H9 (cell line): ENCODE measurements around the gene TRABD2B. TPM values are rescaled to one million over a fixed set of nuclear protein-coding genes. Genes with fewer than 3 reads are reported as not detected.

Experiments
- DNase-seq: peaks from one replicate; pipeline ENCODE4 v3.0.0-alpha.2; 2017
- H2AFZ ChIP-seq: one replicate; pipeline ENCODE4 v1.6.1; 2013; ENCODE audit warnings: mild to moderate bottlenecking, low read length, control low read depth, moderate library complexity
- H2AK5ac ChIP-seq: 2 replicates; pipeline ENCODE4 v1.6.1; 2013; ENCODE audit warnings: low read length, control low read depth, mixed read lengths; ENCODE audit not compliant: insufficient read length
- H2BK120ac ChIP-seq: one replicate; pipeline ENCODE4 v1.6.1; 2013; ENCODE audit warnings: low read depth, mild to moderate bottlenecking, low read length, control low read depth, inconsistent platforms; ENCODE audit not compliant: poor library complexity, severe bottlenecking
- H2BK12ac ChIP-seq: 2 replicates; pipeline ENCODE4 v1.6.1; 2013; ENCODE audit warnings: low read length, control low read depth, mixed read lengths, low read depth; ENCODE audit not compliant: insufficient read length
- H2BK15ac ChIP-seq: 2 replicates; pipeline ENCODE4 v1.6.1; 2013; ENCODE audit warnings: low read depth, low read length, control low read depth
- H2BK20ac ChIP-seq: one replicate; pipeline ENCODE4 v1.6.1; 2013; ENCODE audit warnings: low read depth, mild to moderate bottlenecking, low read length, control low read depth, inconsistent platforms; ENCODE audit not compliant: poor library complexity, severe bottlenecking
- H2BK5ac ChIP-seq: 2 replicates; pipeline ENCODE4 v1.6.1; 2013; ENCODE audit warnings: low read length, control low read depth, mixed read lengths; ENCODE audit not compliant: insufficient read length
- H3K14ac ChIP-seq: 2 replicates; pipeline ENCODE4 v1.6.1; 2013; ENCODE audit warnings: low read length, control low read depth; ENCODE audit not compliant: insufficient read depth
- H3K18ac ChIP-seq: 2 replicates; pipeline ENCODE4 v1.6.1; 2013; ENCODE audit warnings: low read depth, mild to moderate bottlenecking, mixed read lengths, low read length, control low read depth; ENCODE audit not compliant: insufficient read length
- H3K23ac ChIP-seq: 2 replicates; pipeline ENCODE4 v1.6.1; 2013; ENCODE audit warnings: low read length, control low read depth, mixed read lengths, low read depth; ENCODE audit not compliant: insufficient read length
- H3K23me2 ChIP-seq: 2 replicates; pipeline ENCODE4 v1.6.1; 2013; ENCODE audit warnings: low read depth, mild to moderate bottlenecking, mixed read lengths, low read length, control low read depth; ENCODE audit not compliant: insufficient read length, poor library complexity, severe bottlenecking
- H3K27ac ChIP-seq: 2 replicates; pipeline ENCODE4 v1.5.1; 2013; ENCODE audit warnings: low read length, control low read depth, mixed read lengths, low read depth; ENCODE audit not compliant: insufficient read length
- H3K27me3 ChIP-seq: 2 replicates; pipeline ENCODE4 v1.6.1; 2013; ENCODE audit warnings: low read length, control low read depth, inconsistent platforms; ENCODE audit not compliant: insufficient read depth
- H3K4ac ChIP-seq: 2 replicates; pipeline ENCODE4 v1.6.1; 2013; ENCODE audit warnings: low read depth, mild to moderate bottlenecking, control low read depth, inconsistent platforms, low read length, moderate library complexity
- H3K4me1 ChIP-seq: 2 replicates; pipeline ENCODE4 v1.6.1; 2013; ENCODE audit warnings: low read length, control low read depth, inconsistent platforms; ENCODE audit not compliant: insufficient read depth
- H3K4me2 ChIP-seq: 2 replicates; pipeline ENCODE4 v1.6.1; 2013; ENCODE audit warnings: low read length, control low read depth, mixed read lengths; ENCODE audit not compliant: insufficient read length, insufficient read depth
- H3K56ac ChIP-seq: 2 replicates; pipeline ENCODE4 v1.6.1; 2013; ENCODE audit warnings: low read depth, mild to moderate bottlenecking, mixed read lengths, low read length, control low read depth; ENCODE audit not compliant: insufficient read length
- H3K79me1 ChIP-seq: 2 replicates; pipeline ENCODE4 v1.6.1; 2013; ENCODE audit warnings: low read depth, mild to moderate bottlenecking, moderate library complexity, low read length, control low read depth, inconsistent platforms; ENCODE audit not compliant: insufficient read depth, poor library complexity, severe bottlenecking
- H3K79me2 ChIP-seq: 2 replicates; pipeline ENCODE4 v1.6.1; 2013; ENCODE audit warnings: low read length, control low read depth, inconsistent platforms; ENCODE audit not compliant: insufficient read depth
- H3K9ac ChIP-seq: 2 replicates; pipeline ENCODE4 v1.6.1; 2013; ENCODE audit warnings: low read length, control low read depth, mixed read lengths; ENCODE audit not compliant: insufficient read length; ENCODE audit errors: extremely low read depth
- H3K9me3 ChIP-seq: one replicate; pipeline ENCODE4 v1.6.1; 2013; ENCODE audit warnings: low read depth, low read length, inconsistent platforms; ENCODE audit not compliant: control insufficient read depth
- H3T11ph ChIP-seq: one replicate; pipeline ENCODE4 v1.6.1; 2013; ENCODE audit warnings: mild to moderate bottlenecking, low read length, control low read depth, inconsistent platforms
- H4K20me1 ChIP-seq: one replicate; pipeline ENCODE4 v1.6.1; 2013; ENCODE audit not compliant: control insufficient read depth, insufficient read length, insufficient read depth
- H4K5ac ChIP-seq: 2 replicates; pipeline ENCODE4 v1.6.1; 2013; ENCODE audit warnings: low read depth, mild to moderate bottlenecking, mixed read lengths, low read length, control low read depth; ENCODE audit not compliant: insufficient read length
- H4K8ac ChIP-seq: replicated peaks from 2 replicates; pipeline ENCODE4 v1.6.1; 2013; ENCODE audit warnings: low read length, control low read depth, mixed read lengths, low read depth; ENCODE audit not compliant: insufficient read length
- H4K91ac ChIP-seq: 2 replicates; pipeline ENCODE4 v1.6.1; 2013; ENCODE audit warnings: low read depth, mild to moderate bottlenecking, moderate library complexity, mixed read lengths, low read length, control low read depth; ENCODE audit not compliant: insufficient read length
- H3K27ac Mint-ChIP-seq, 3 experiments: 2 replicates in 2 of 3; 3 replicates in 1 of 3; pipeline ENCODE4 v1.8.0; 2020 to 2021; ENCODE audit warnings: mixed read lengths in 3 of 3, mild to moderate bottlenecking in 1 of 3, moderate library complexity in 1 of 3
- H3K27me3 Mint-ChIP-seq: 2 replicates; pipeline ENCODE4 v1.8.0; 2021; ENCODE audit warnings: low read depth, mild to moderate bottlenecking, moderate library complexity, mixed read lengths
- H3K36me3 Mint-ChIP-seq, 3 experiments: 2 replicates in 2 of 3; 3 replicates in 1 of 3; pipeline ENCODE4 v1.8.0; 2020 to 2021; ENCODE audit warnings: low read depth in 3 of 3, mixed read lengths in 3 of 3; ENCODE audit not compliant: insufficient read depth in 1 of 3
- H3K4me1 Mint-ChIP-seq, 2 experiments: 2 replicates each; pipeline ENCODE4 v1.8.0; 2020; ENCODE audit warnings: mixed read lengths in 2 of 2
- H3K4me3 Mint-ChIP-seq, 2 experiments: 2 replicates in 1 of 2; 3 replicates in 1 of 2; pipeline ENCODE4 v1.8.0; 2020 to 2021; ENCODE audit warnings: mild to moderate bottlenecking in 2 of 2, mixed read lengths in 2 of 2, moderate library complexity in 1 of 2
- H3K9me3 Mint-ChIP-seq, 2 experiments: 2 replicates in 1 of 2; 3 replicates in 1 of 2; pipeline ENCODE4 v1.8.0; 2020; ENCODE audit warnings: mild to moderate bottlenecking in 2 of 2, mixed read lengths in 2 of 2, moderate library complexity in 1 of 2
- CTCF ChIP-seq: fragments of 200-600 bp; sonication (generic); conservative IDR thresholded peaks from 3 replicates; pipeline ENCODE4 v1.8.0; 2021; ENCODE audit warnings: antibody characterized with exemption, mild to moderate bottlenecking
- WGBS: extraction: QIAGEN DNeasy Blood & Tissue Kit; methylation state at CpG from one replicate; pipeline ENCODE4 v1.1.7; 2013; ENCODE audit warnings: missing lambda C conversion rate, low lambda C conversion rate, mixed read lengths; ENCODE audit not compliant: insufficient read length; ENCODE audit errors: extremely low coverage; 5-methylcytosine and 5-hydroxymethylcytosine counted together
- total RNA-seq: library from RNA; stranded (reverse); gene quantifications from 2 replicates; pipeline ENCODE4 v1.2.1, GENCODE V29; 2021

Gene TRABD2B
- total RNA-seq, 1 experiment from 2014 or later = 2.3 TPM

- H3K4ac ChIP-seq = no peak overlapping the region
- no peak for TF ChIP-seq CTCF
- no peak overlapping the region for H3T11ph ChIP-seq
- H4K5ac ChIP-seq = no peak overlapping the region
- Mint-ChIP-seq H3K4me3 (no peak overlapping the region), H3K4me1 (peaks cover 10 to 16% of the 10 kb centered on the region in 2 experiments; a peak in 3 of 4 replicates), H3K9me3 (no peaks in the 10 kb centered on the region; a peak in 1 of 5 replicates), H3K27ac (no peak overlapping the region; a peak in 1 of 7 replicates), H3K36me3 (no peaks in the 10 kb centered on the region; a peak in 2 of 7 replicates), H3K27me3 (peaks cover 6% of the 10 kb centered on the region)
- H4K20me1 ChIP-seq = no peaks in the 10 kb centered on the region
- no peak overlapping the region for H2AK5ac ChIP-seq
- H2BK5ac ChIP-seq = no peak overlapping the region
- H3K9me3 ChIP-seq = no peaks in the 10 kb centered on the region
- no peaks in the 10 kb centered on the region for H3K79me2 ChIP-seq
- no peaks in the 10 kb centered on the region for H3K79me1 ChIP-seq
- no peaks in the 10 kb centered on the region for H3K23me2 ChIP-seq
- no peak overlapping the region for H3K14ac ChIP-seq
- no peak overlapping the region for H2BK20ac ChIP-seq
- H4K91ac ChIP-seq = no peak overlapping the region
- H2BK120ac ChIP-seq = no peak overlapping the region
- no peak overlapping the region for H4K8ac ChIP-seq
- no peak overlapping the region for H2BK15ac ChIP-seq
- no peak overlapping the region for H2BK12ac ChIP-seq
- no peak overlapping the region for H3K27ac ChIP-seq
- H2AFZ ChIP-seq = no peak overlapping the region
- H3K18ac ChIP-seq = no peak overlapping the region
- H3K9ac ChIP-seq = no peak overlapping the region
- WGBS = no CpG with 5 or more reads among the region's 6 CpGs
- no peak overlapping the region for H3K23ac ChIP-seq
- no peak overlapping the region for H3K56ac ChIP-seq
- no peak for DNase-seq
- H3K4me2 ChIP-seq = no peak overlapping the region
- no peaks in the 10 kb centered on the region; the same call in 1 of the 2 replicates for H3K27me3 ChIP-seq
- no peaks in the 10 kb centered on the region for H3K4me1 ChIP-seq
Measured at GRCh38 chr1:47873337-47873736, 123.8 kb downstream of the TRABD2B start.
